Stimulated activated naive CD4-positive, alpha-beta T cell (primary cell): Measurements from ENCODE around the gene RPUSD4.

ENCODE experiments used
- DNase-seq, 6 experiments: peaks; one replicate each; lab custom pipeline; 2025; lab: John Stamatoyannopoulos, UW

RPUSD4 gene

GRCh38 chr11:126157326-126158030, 54.0 kb downstream of the RPUSD4 start:
- DNase-seq: no peak

GRCh38 chr11:126156814-126157213, 54.6 kb downstream of the RPUSD4 start:
- DNase-seq: no peak

GRCh38 chr11:126155402-126156187, 55.9 kb downstream of the RPUSD4 start:
- DNase-seq: no peak

- no peak for DNase-seq
These were observed 56.8 kb downstream of the RPUSD4 start for GRCh38 chr11:126154691-126155090.

- DNase-seq: no peak
These were observed 57.5 kb downstream of the RPUSD4 start for GRCh38 chr11:126153972-126154371.

GRCh38 chr11:126153006-126153405, 58.4 kb downstream of the RPUSD4 start:
- no peak for DNase-seq

- no peak for DNase-seq
These were observed 58.9 kb downstream of the RPUSD4 start for GRCh38 chr11:126152586-126152985.

GRCh38 chr11:126152152-126152551, 59.3 kb downstream of the RPUSD4 start:
- DNase-seq: no peak
